H1 (cell line): Measurements from ENCODE around the gene SPRR3. TPM values are rescaled to one million over a fixed set of nuclear protein-coding genes. Genes with fewer than 3 reads are reported as not detected.

ENCODE experiments used
- BRCA1 ChIP-seq: IDR thresholded peaks from 2 replicates; pipeline ENCODE4 v1.6.1; 2012; ENCODE audit warnings: low read depth, low read length, improper control_type of control experiment
- CEBPB ChIP-seq: IDR thresholded peaks from 2 replicates; pipeline ENCODE4 v1.6.1; 2012; ENCODE audit warnings: low read depth, low read length
- E2F6 ChIP-seq: IDR thresholded peaks from 2 replicates; pipeline ENCODE4 v1.6.1; 2012; ENCODE audit warnings: inconsistent platforms
- RAD21 ChIP-seq, 2 experiments: IDR thresholded peaks in 1 of 2; conservative IDR thresholded peaks in 1 of 2; 2 replicates each; pipeline ENCODE4 v1.6.1; 2011; ENCODE audit warnings: low read depth in 2 of 2, low read length in 2 of 2, improper control_type of control experiment in 1 of 2, inconsistent platforms in 1 of 2, mild to moderate bottlenecking in 1 of 2, moderate library complexity in 1 of 2
- TBP ChIP-seq: IDR thresholded peaks from 2 replicates; pipeline ENCODE4 v1.6.1; 2011; ENCODE audit warnings: low read depth, low read length, improper control_type of control experiment
- polyA plus RNA-seq, 7 experiments: library from polyadenylated mRNA; depleted of rRNA in 3 of 7; stranded (reverse) in 5 of 7; unstranded in 2 of 7; fragments of >200 nt in 5 of 7; fragments of 200-250 nt in 2 of 7; gene quantifications; 1 replicate in 5 of 7; 2 replicates in 1 of 7; 4 replicates in 1 of 7; pipeline versions ENCODE4 v1.2.1 to v1.2.3, GENCODE V29; 2011 to 2013; ENCODE audit warnings: missing spikeins in 2 of 7, mixed read lengths in 2 of 7
- total RNA-seq: library from RNA; stranded (reverse); fragmentation: NEBNext Ultra II Directional; extraction: Animal tissue kit (Norgen Biotek cat#: 25700); gene quantifications from 2 replicates; pipeline ENCODE4 v1.2.1, GENCODE V29; 2021

Gene SPRR3
- total and polyA plus RNA-seq, 2 of the 8 experiments (the other 6 are each of a cell fraction or from before 2014, with no cell fraction given): not detected

DNA sequence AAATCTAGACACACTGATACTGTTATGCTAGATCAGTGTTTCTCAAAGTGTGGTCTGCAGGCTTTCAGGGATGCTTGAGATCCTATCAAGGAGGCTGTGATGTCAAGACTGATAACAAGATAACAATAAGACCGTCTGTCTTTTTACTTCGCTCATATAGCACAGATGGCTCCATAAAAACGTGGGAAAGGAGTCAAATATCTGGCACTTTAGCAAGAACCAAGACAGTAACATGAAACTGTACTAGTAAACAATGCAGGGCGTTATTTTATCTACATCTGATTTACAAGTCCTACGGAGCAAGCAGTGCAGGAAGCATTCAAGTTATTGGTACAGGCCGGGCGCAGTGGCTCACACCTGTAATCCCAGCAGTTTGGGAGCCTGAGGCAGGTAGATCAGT is 3.6 kb upstream of the SPRR3 start (continued):
- TF ChIP-seq RAD21 (IDR thresholded peaks at IDR 0.05 in 1 of 2, conservative IDR thresholded peaks at IDR 0.05 in 1 of 2; ENCODE audit: low read depth in 2 of 2, low read length in 2 of 2) (no peak), BRCA1 (no peak), CEBPB (no peak), E2F6 (no peak), TBP (no peak)
